Measurements from ENCODE around the gene TMEM178A. TPM values are rescaled to one million over a fixed set of nuclear protein-coding genes. Genes with fewer than 3 reads are reported as not detected.

Gene TMEM178A
- total and polyA plus RNA-seq, 7 experiments from 2014 or later, result 0.32 to 0.54 (median 0.43) TPM; not detected in 3

DNA sequence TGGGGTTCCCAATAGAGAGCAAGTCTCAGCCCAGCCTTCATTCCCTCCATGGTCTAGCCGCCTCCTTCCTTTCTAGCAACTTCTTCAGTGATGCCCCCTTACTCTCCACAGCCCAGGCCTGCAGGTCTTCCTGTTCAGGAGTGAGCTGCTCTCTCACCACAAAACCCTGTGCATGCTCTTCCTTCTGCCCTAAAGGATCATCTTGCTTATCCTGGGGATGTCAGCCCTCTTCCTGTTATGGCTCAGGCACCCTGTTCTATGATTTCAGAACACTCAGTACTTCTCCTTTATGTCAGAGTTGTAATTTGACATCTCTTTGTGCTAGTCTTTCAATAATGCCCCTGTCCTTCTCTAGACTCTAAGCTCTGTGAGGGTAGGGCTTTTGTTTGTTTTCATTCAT, 19.4 kb downstream of the TMEM178A start:
- H3K27ac Mint-ChIP-seq, result no peak overlapping the region
- peaks cover 0 to 10% (median 0%) of the 10 kb centered on the region in 11 donors for H3K9me3 Mint-ChIP-seq
- ChIA-PET POLR2A (no interaction called here), CTCF (no interaction called here)
- Histone ChIP-seq H3K27me3 (ENCODE audit: control insufficient read depth in 2 of 2, insufficient read depth in 2 of 2, low read length in 2 of 2) (no peaks in the 10 kb centered on the region), H3K36me3 (ENCODE audit: control insufficient read depth in 2 of 3, insufficient read depth in 3 of 3, low read length in 3 of 3) (no peaks in the 10 kb centered on the region), H3K4me1 (ENCODE audit: control insufficient read depth in 2 of 2, insufficient read depth in 2 of 2, low read length in 2 of 2) (no peaks in the 10 kb centered on the region), H3K9me3 (ENCODE audit: control insufficient read depth in 2 of 3, low read length in 3 of 3) (no peaks in the 10 kb centered on the region), H3K27ac (ENCODE audit: low read depth, low read length) (no peak overlapping the region), H3K4me3 (ENCODE audit: low read length) (no peak overlapping the region)
- intact Hi-C loops (cut with micrococcal nuclease), result no loop called here
- H3K36me3 Mint-ChIP-seq, result no peaks in the 10 kb centered on the region
- DNase-seq (no peak), ATAC-seq (peak; percentile 10)
- H3K27me3 Mint-ChIP-seq, result peaks cover 27 to 41% (median 33%) of the 10 kb centered on the region in 5 donors
- no peaks in the 10 kb centered on the region for H3K4me1 Mint-ChIP-seq
- H3K4me3 Mint-ChIP-seq, result no peak overlapping the region

- no peak overlapping the region for H3K4me3 Mint-ChIP-seq
- DNase-seq (no peak), ATAC-seq (no peak)
- no peak overlapping the region for H3K27ac Mint-ChIP-seq
- no peaks in the 10 kb centered on the region for H3K36me3 Mint-ChIP-seq
- Histone ChIP-seq H3K9me3 (ENCODE audit: control insufficient read depth in 2 of 3, low read length in 3 of 3) (no peaks in the 10 kb centered on the region), H3K27ac (ENCODE audit: low read depth, low read length) (no peak overlapping the region), H3K27me3 (ENCODE audit: control insufficient read depth in 2 of 2, insufficient read depth in 2 of 2, low read length in 2 of 2) (no peaks in the 10 kb centered on the region), H3K4me3 (ENCODE audit: low read length) (no peak overlapping the region), H3K36me3 (ENCODE audit: control insufficient read depth in 2 of 3, insufficient read depth in 3 of 3, low read length in 3 of 3) (no peaks in the 10 kb centered on the region), H3K4me1 (ENCODE audit: control insufficient read depth in 2 of 2, insufficient read depth in 2 of 2, low read length in 2 of 2) (no peaks in the 10 kb centered on the region)
- H3K9me3 Mint-ChIP-seq, result peaks cover 0 to 21% (median 5%) of the 10 kb centered on the region in 11 donors
- no peaks in the 10 kb centered on the region for H3K4me1 Mint-ChIP-seq
- peaks cover 27 to 43% (median 37%) of the 10 kb centered on the region in 5 donors for H3K27me3 Mint-ChIP-seq
- CTCF ChIA-PET, result no interaction called here
- intact Hi-C loops (cut with micrococcal nuclease), result no loop called here
- POLR2A ChIA-PET, result no interaction called here
Observed at GRCh38 chr2:39686456-39686855, 20.7 kb downstream of the TMEM178A start.

DNA sequence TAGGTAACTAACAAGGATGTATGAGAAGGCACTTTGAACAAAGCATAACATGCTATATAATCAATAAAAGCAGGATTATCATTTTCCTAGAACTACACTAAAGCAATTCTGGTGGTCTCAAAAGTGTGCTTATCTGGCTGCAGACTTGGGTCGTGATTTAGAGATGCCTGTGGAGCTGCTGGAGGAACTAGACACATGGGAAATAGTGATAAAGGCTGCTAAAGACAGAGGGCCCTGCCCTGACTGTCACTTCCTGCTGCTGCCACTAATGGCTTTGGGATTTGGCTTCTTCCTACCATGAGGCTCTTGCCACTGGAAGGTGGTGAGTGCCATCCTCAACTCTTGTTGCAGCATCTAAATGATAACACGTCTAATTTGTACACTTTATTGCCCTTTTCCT, 22.5 kb downstream of the TMEM178A start:
- CTCF ChIA-PET, result no interaction called here
- H3K27me3 ChIP-seq (ENCODE audit: control insufficient read depth in 2 of 2, insufficient read depth in 2 of 2, low read length in 2 of 2), result no peaks in the 10 kb centered on the region
- Mint-ChIP-seq H3K27me3 (peaks cover 23 to 41% (median 36%) of the 10 kb centered on the region in 5 donors), H3K4me3 (no peak overlapping the region), H3K4me1 (no peaks in the 10 kb centered on the region), H3K27ac (no peak overlapping the region), H3K36me3 (no peaks in the 10 kb centered on the region), H3K9me3 (peaks cover 0 to 22% (median 5%) of the 10 kb centered on the region in 11 donors)
- POLR2A ChIA-PET, result no interaction called here
- no peaks in the 10 kb centered on the region for H3K9me3 ChIP-seq (ENCODE audit: control insufficient read depth in 2 of 3, low read length in 3 of 3)
- DNase-seq, result no peak
- H3K4me1 ChIP-seq (ENCODE audit: control insufficient read depth in 2 of 2, insufficient read depth in 2 of 2, low read length in 2 of 2), result no peaks in the 10 kb centered on the region
- no peak overlapping the region for H3K4me3 ChIP-seq (ENCODE audit: low read length)
- intact Hi-C loops (cut with micrococcal nuclease), result no loop called here
- no peaks in the 10 kb centered on the region for H3K36me3 ChIP-seq (ENCODE audit: control insufficient read depth in 2 of 3, insufficient read depth in 3 of 3, low read length in 3 of 3)
- no peak overlapping the region for H3K27ac ChIP-seq (ENCODE audit: low read depth, low read length)
- ATAC-seq, result no peak

GRCh38 chr2:39689272-39689841, 23.6 kb downstream of the TMEM178A start:
- Mint-ChIP-seq H3K9me3 (peaks cover 0 to 22% (median 5%) of the 10 kb centered on the region in 11 donors), H3K4me1 (no peaks in the 10 kb centered on the region), H3K4me3 (no peak overlapping the region), H3K36me3 (no peaks in the 10 kb centered on the region), H3K27me3 (peaks cover 18 to 37% (median 30%) of the 10 kb centered on the region in 5 donors), H3K27ac (no peak overlapping the region)
- no peak overlapping the region for H3K4me3 ChIP-seq (ENCODE audit: low read length)
- no peaks in the 10 kb centered on the region for H3K4me1 ChIP-seq (ENCODE audit: control insufficient read depth in 2 of 2, insufficient read depth in 2 of 2, low read length in 2 of 2)
- DNase-seq, result no peak
- H3K27me3 ChIP-seq (ENCODE audit: control insufficient read depth in 2 of 2, insufficient read depth in 2 of 2, low read length in 2 of 2), result no peaks in the 10 kb centered on the region
- H3K27ac ChIP-seq (ENCODE audit: low read depth, low read length), result no peak overlapping the region
- intact Hi-C loops (cut with micrococcal nuclease), result no loop called here
- H3K9me3 ChIP-seq (ENCODE audit: control insufficient read depth in 2 of 3, low read length in 3 of 3), result no peaks in the 10 kb centered on the region
- ChIA-PET CTCF (no interaction called here), POLR2A (no interaction called here)
- no peak for ATAC-seq
- H3K36me3 ChIP-seq (ENCODE audit: control insufficient read depth in 2 of 3, insufficient read depth in 3 of 3, low read length in 3 of 3), result no peaks in the 10 kb centered on the region

- intact Hi-C loops (cut with micrococcal nuclease), result no loop called here
- H3K27ac Mint-ChIP-seq, result no peak overlapping the region
- H3K9me3 ChIP-seq (ENCODE audit: control insufficient read depth in 2 of 3, low read length in 3 of 3), result no peaks in the 10 kb centered on the region
- POLR2A ChIA-PET, result no interaction called here
- H3K9me3 Mint-ChIP-seq, result peaks cover 0 to 22% (median 5%) of the 10 kb centered on the region in 11 donors
- H3K36me3 ChIP-seq (ENCODE audit: control insufficient read depth in 2 of 3, insufficient read depth in 3 of 3, low read length in 3 of 3), result no peaks in the 10 kb centered on the region
- no peaks in the 10 kb centered on the region for H3K36me3 Mint-ChIP-seq
- H3K27me3 Mint-ChIP-seq, result peaks cover 17 to 32% (median 25%) of the 10 kb centered on the region in 5 donors
- no peaks in the 10 kb centered on the region for H3K4me1 ChIP-seq (ENCODE audit: control insufficient read depth in 2 of 2, insufficient read depth in 2 of 2, low read length in 2 of 2)
- H3K27ac ChIP-seq (ENCODE audit: low read depth, low read length), result no peak overlapping the region
- no peaks in the 10 kb centered on the region for H3K27me3 ChIP-seq (ENCODE audit: control insufficient read depth in 2 of 2, insufficient read depth in 2 of 2, low read length in 2 of 2)
- H3K4me3 ChIP-seq (ENCODE audit: low read length), result no peak overlapping the region
- DNase-seq (no peak), ATAC-seq (no peak)
- no peak overlapping the region for H3K4me3 Mint-ChIP-seq
- no peaks in the 10 kb centered on the region for H3K4me1 Mint-ChIP-seq
- CTCF ChIA-PET, result no interaction called here
Observed at GRCh38 chr2:39689876-39690275, 24.2 kb downstream of the TMEM178A start.

DNA sequence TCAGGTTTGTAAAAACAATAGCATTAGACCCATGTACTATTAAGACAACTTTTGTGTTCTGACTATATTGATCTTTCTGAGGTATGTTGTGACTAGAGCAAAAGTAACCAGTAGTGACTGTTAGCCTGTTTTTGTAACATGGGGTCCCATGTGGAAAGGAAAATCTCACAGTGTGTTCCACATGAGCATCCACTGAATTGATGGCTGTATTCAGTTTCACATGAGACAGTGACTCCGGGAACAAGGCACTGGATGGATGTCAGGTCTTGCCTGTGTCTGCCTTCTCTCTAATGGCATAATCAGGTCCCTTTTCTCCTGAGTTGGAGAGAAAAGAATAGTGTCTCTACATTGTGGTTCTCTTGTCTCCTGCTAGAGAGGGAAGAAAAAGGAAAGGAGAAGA, 27.5 kb downstream of the TMEM178A start:
- H3K9me3 Mint-ChIP-seq, result peaks cover 0 to 22% (median 5%) of the 10 kb centered on the region in 11 donors
- H3K27me3 ChIP-seq (ENCODE audit: control insufficient read depth in 2 of 2, insufficient read depth in 2 of 2, low read length in 2 of 2), result no peaks in the 10 kb centered on the region

DNA sequence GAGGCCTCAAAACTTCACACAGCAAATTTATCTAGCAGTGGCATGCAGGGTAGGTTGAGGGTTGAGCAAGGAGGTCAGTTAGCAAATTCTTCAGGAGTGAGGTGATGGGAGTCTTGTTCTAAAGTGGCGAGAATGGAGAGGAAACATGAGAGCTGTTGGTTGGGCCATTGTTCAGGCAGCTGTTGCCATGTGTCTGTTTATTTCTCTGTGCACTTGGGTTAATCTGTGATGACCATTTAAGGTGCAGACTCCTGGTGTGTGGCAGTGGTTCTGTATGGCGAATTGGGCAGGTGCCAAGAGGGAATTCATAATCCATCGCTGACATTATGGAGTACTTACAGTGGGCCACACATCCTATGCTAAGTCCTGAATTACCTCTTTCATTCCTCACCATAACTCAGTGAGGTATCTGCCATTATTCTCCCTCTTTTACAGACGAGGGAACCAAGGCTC, 30.4 kb downstream of the TMEM178A start:
- H3K4me1 Mint-ChIP-seq, result no peaks in the 10 kb centered on the region
- H3K9me3 Mint-ChIP-seq, result peaks cover 0 to 18% (median 10%) of the 10 kb centered on the region in 11 donors
- CTCF ChIA-PET, result no interaction called here
- H3K27ac ChIP-seq (ENCODE audit: low read depth, low read length), result no peak overlapping the region
- no peaks in the 10 kb centered on the region for H3K36me3 ChIP-seq (ENCODE audit: control insufficient read depth in 2 of 3, insufficient read depth in 3 of 3, low read length in 3 of 3)
- no peak overlapping the region for H3K4me3 ChIP-seq (ENCODE audit: low read length)
- intact Hi-C loops (cut with micrococcal nuclease), result no loop called here
- no peaks in the 10 kb centered on the region for H3K27me3 ChIP-seq (ENCODE audit: control insufficient read depth in 2 of 2, insufficient read depth in 2 of 2, low read length in 2 of 2)
- POLR2A ChIA-PET, result no interaction called here
- H3K27me3 Mint-ChIP-seq, result peaks cover 10 to 24% (median 12%) of the 10 kb centered on the region in 5 donors
- H3K36me3 Mint-ChIP-seq, result no peaks in the 10 kb centered on the region
- no peak overlapping the region for H3K4me3 Mint-ChIP-seq
- peaks cover 0 to 7% (median 3%) of the 10 kb centered on the region in 3 experiments for H3K9me3 ChIP-seq (ENCODE audit: control insufficient read depth in 2 of 3, low read length in 3 of 3)
- ATAC-seq, result no peak
- H3K27ac Mint-ChIP-seq, result no peak overlapping the region
- no peaks in the 10 kb centered on the region for H3K4me1 ChIP-seq (ENCODE audit: control insufficient read depth in 2 of 2, insufficient read depth in 2 of 2, low read length in 2 of 2)
- no peak for DNase-seq

More for the DNA sequence above, 27.5 kb downstream of the TMEM178A start:
- Mint-ChIP-seq H3K4me1 (no peaks in the 10 kb centered on the region), H3K27me3 (peaks cover 17 to 25% (median 19%) of the 10 kb centered on the region in 5 donors), H3K4me3 (no peak overlapping the region), H3K27ac (no peak overlapping the region), H3K36me3 (no peaks in the 10 kb centered on the region)
- ATAC-seq (no peak), DNase-seq (no peak)
- intact Hi-C loops (cut with micrococcal nuclease), result no loop called here
- Histone ChIP-seq H3K36me3 (ENCODE audit: control insufficient read depth in 2 of 3, insufficient read depth in 3 of 3, low read length in 3 of 3) (no peaks in the 10 kb centered on the region), H3K4me1 (ENCODE audit: control insufficient read depth in 2 of 2, insufficient read depth in 2 of 2, low read length in 2 of 2) (no peaks in the 10 kb centered on the region), H3K4me3 (ENCODE audit: low read length) (no peak overlapping the region), H3K27ac (ENCODE audit: low read depth, low read length) (no peak overlapping the region), H3K9me3 (ENCODE audit: control insufficient read depth in 2 of 3, low read length in 3 of 3) (no peaks in the 10 kb centered on the region)
- POLR2A ChIA-PET, result no interaction called here
- CTCF ChIA-PET, result no interaction called here

All from naive thymus-derived CD4-positive, alpha-beta T cell (primary cell).